Measurements from ENCODE around the gene SAMD4A.

GRCh38 chr14:54653712-54654469, 87.0 kb downstream of the SAMD4A start:
- TF ChIP-seq, protein P1, sequence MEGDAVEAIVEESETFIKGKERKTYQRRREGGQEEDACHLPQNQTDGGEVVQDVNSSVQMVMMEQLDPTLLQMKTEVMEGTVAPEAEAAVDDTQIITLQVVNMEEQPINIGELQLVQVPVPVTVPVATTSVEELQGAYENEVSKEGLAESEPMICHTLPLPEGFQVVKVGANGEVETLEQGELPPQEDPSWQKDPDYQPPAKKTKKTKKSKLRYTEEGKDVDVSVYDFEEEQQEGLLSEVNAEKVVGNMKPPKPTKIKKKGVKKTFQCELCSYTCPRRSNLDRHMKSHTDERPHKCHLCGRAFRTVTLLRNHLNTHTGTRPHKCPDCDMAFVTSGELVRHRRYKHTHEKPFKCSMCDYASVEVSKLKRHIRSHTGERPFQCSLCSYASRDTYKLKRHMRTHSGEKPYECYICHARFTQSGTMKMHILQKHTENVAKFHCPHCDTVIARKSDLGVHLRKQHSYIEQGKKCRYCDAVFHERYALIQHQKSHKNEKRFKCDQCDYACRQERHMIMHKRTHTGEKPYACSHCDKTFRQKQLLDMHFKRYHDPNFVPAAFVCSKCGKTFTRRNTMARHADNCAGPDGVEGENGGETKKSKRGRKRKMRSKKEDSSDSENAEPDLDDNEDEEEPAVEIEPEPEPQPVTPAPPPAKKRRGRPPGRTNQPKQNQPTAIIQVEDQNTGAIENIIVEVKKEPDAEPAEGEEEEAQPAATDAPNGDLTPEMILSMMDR (IDR thresholded peaks at IDR 0.05): no peak
- peak; percentile 39 to 50 (median 43) for TF ChIP-seq POLR2AphosphoS5 (IDR thresholded peaks at IDR 0.05)
- peak; percentile 56 for TF ChIP-seq EP300 (IDR thresholded peaks at IDR 0.05)
- no peak for TF ChIP-seq POLR2A (IDR thresholded peaks at IDR 0.05)

Data from stomach (tissue), 4 donors.